DMS153 treated with DMSO at 0.1 percent for 48 hours (cell line): ENCODE data around the gene SSX2B.
"Not testable (repeated sequence)": the region's sequence is repeated elsewhere in the genome, so short reads cannot be mapped to it uniquely, and the experiment has no call there.

ENCODE experiments used
- DNase-seq: peaks from one replicate; lab custom pipeline; 2025; ENCODE audit not compliant: unreplicated experiment; lab: John Stamatoyannopoulos, UW

Gene SSX2B, protein sequence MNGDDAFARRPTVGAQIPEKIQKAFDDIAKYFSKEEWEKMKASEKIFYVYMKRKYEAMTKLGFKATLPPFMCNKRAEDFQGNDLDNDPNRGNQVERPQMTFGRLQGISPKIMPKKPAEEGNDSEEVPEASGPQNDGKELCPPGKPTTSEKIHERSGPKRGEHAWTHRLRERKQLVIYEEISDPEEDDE

DNA sequence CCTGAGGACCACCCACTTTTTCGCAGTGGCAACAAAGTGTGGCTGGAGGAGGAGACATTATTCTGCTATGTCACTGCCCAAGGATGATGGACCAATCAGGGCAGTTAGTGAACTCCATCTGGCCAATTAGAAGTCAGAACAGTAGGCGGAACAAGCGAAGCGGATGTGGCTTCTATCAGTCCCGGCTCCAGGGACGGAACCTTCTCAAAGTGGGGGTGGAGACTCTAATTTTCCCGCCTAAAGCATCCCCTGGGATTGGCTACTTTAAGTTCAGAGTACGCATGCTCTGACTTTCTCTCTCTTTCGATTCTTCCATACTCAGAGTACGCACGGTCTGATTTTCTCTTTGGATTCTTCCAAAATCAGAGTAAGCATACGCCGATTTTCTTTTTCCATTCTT lies at the start of gene SSX2B:
SSX2B (plus strand) TSS at position 301 of the 400 bp plus-strand sequence. CDS start 1,429 bp downstream, outside the sequence.
- DNase-seq: not testable (repeated sequence)

GRCh38 chrX:52707078-52707477 lies 44.0 kb upstream of the SSX2B start, which contains the start of gene SSX2:
Gene SSX2 (minus strand): TSS chrX:52707178. CDS start chrX:52705749, 1,429 bp downstream.
- not testable (repeated sequence) for DNase-seq

DNA sequence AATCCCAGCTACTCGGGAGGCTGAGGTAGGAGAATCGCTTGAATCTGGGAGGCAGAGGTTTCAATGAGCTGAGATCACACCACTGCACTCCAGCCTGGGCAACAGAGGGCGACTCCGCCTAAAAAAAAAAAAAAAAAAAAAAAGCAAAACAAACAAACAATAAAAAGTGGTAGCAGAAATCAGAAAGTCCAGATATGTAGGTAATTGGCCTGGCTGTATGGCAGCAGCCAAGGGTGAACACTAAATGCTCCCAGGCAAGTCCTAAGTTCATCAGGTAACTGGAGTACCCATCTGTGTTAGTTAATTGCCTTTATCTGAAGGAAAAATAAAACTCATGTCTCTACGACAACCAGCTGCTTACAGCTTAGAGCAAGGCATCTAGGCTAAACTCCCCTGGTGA lies 14.9 kb downstream of the SSX2B start:
- DNase-seq: not testable (repeated sequence)

DNA sequence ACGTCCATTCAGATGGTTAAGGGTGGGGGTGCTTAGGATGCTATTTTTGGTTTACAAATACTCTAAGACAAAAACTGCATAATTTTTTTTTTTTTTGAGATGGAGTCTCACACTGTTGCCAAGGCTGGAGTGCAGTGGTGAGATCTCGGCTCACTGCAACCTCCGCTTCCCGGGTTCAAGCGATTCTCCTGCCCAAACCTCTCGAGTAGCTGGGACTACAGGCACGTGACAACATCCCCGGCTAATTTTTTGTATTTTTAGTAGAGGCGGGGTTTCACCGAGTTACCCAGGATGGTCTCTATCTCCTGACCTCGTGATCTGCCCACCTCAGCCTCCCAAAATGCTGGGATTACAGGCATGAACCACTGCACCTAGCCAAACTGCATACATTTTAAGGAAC lies 22.5 kb downstream of the SSX2B start:
- not testable (repeated sequence) for DNase-seq

GRCh38 chrX:52797327-52797726 lies 46.3 kb downstream of the SSX2B start, which contains the start of gene SPANXN5:
Gene SPANXN5 (minus strand): TSS chrX:52797427. CDS start chrX:52797348, 79 bp downstream.
- not testable (repeated sequence) for DNase-seq

DNA sequence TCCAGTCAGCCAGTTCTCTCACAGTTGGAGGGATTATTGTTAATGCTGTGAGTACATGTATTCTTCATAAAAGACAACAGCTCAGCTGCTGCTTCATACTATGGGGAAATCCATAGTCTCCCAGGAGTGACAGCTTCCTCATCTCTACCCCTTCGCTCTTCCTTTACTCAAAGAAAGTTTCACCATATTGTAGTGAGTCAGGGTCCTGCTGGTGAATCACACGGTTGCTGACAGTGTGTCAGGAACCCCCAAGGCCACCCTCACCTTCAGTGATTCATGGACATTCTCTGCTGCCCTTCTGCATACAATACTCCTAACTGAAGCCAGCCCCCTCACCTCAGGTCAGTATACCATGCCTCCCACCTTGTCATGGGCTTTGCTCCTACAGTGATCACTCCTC lies 53.8 kb downstream of the SSX2B start:
- not testable (repeated sequence) for DNase-seq
